ENCODE data around the gene GABRB2.
A peak's percentile ranks its signal among the peaks of the same experiment; 100 is the strongest.

GABRB2 gene

DNA sequence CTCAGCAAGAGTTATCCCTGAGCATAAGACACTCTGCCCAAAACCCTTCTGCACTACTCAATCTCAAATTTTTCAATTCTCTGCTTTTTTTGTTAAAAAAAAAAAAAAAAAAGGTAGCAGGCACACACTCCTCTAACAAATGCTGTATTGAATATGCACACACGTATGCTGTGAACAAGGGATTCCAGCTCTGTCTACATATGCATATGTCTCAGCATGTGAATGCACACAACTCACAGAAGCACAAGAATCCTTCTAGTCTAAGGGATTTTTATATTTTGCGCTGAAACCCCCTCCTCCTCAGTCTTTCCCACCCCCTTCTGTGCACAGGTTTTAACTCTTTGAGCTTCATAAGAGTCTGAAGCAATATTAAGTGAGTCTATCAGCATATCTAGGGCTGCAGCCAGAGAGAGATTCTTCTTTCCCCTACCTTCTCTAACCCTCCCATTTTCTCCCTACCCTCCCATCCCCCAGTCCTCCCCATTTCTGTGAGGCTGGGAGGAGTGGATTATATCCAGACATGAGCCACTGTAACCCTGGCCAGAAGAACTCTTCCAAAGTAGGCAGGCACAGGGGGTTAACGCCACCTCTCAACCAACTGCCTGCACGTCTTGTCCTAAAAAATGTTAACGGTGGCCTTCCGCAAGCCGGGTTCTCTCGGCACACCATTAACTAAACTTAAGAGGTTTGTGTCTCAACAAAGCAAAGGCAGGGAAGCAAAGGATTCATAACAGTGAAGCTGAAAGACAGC, 1.0 kb downstream of the GABRB2 start:
- Mint-ChIP-seq H3K36me3 (ENCODE audit: low read depth) (no peaks in the 10 kb centered on the region), H3K9me3 (no peaks in the 10 kb centered on the region), H3K27ac (no peak overlapping the region), H3K4me1 (peaks cover 26% of the 10 kb centered on the region), H3K27me3 (ENCODE audit: low read depth) (peaks cover 77% of the 10 kb centered on the region), H3K4me3 (peak overlapping the region; percentile 79 to 94 (median 92))
- no peak for TF ChIP-seq CTCF (IDR thresholded peaks at IDR 0.05; ENCODE audit: unreplicated experiment in 3 of 3)

DNA sequence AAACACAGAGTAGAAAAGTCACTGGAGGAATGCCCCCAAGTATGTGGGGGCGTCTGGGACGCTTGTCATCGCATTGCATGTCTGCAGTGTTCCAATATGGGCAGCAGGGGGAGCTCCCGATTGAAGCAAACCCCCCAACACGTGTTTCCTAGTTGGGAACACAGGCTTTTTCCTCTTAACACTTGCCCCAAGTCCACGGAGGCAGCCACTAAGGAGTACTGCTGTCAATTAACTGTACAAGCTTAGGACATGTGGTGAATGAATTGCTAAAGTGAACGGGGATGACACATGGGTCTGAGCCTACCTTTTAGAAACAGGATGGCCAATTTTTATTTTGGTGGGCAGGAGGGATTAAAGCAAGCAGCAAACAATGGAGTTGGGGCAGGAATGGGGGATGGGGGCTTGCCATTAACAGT, 2.2 kb downstream of the GABRB2 start:
- peak; percentile 81 to 89 (median 89) for TF ChIP-seq CTCF (IDR thresholded peaks at IDR 0.05; ENCODE audit: unreplicated experiment in 3 of 3)
- Mint-ChIP-seq H3K9me3 (no peaks in the 10 kb centered on the region), H3K4me3 (peak overlapping the region; percentile 57 to 75 (median 66)), H3K27me3 (ENCODE audit: low read depth) (peaks cover 68% of the 10 kb centered on the region), H3K36me3 (ENCODE audit: low read depth) (no peaks in the 10 kb centered on the region), H3K4me1 (peaks cover 25% of the 10 kb centered on the region), H3K27ac (no peak overlapping the region)

GRCh38 chr5:161539016-161539415, 7.5 kb downstream of the GABRB2 start:
- H3K9me3 Mint-ChIP-seq: no peaks in the 10 kb centered on the region
- no peak overlapping the region for H3K27ac Mint-ChIP-seq
- H3K4me1 Mint-ChIP-seq: no peaks in the 10 kb centered on the region
- H3K4me3 Mint-ChIP-seq: no peak overlapping the region
- TF ChIP-seq CTCF (IDR thresholded peaks at IDR 0.05; ENCODE audit: unreplicated experiment in 3 of 3): no peak
- no peaks in the 10 kb centered on the region for H3K36me3 Mint-ChIP-seq (ENCODE audit: low read depth)
- peaks cover 17% of the 10 kb centered on the region for H3K27me3 Mint-ChIP-seq (ENCODE audit: low read depth)

DNA sequence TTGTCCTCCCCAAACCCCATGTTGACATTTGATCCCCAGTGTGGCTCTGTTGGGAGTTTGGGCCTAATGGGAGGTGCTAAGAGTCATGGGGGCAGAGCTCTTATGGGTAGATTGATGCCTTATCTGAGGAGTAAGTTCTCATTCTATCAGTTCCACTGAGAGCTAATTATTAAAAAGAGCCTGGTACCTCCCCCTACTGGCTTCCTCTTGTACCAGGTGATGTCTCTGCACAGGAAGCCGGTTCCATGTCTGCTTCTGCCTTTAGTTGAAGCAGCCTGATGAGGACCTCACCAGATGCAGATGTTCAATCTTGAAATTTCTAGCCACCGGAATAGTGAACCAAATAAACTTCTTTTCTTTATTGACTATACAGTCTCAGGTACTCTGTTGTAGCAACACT, 10.8 kb downstream of the GABRB2 start:
- no peak for TF ChIP-seq CTCF (IDR thresholded peaks at IDR 0.05; ENCODE audit: unreplicated experiment in 3 of 3)
- Mint-ChIP-seq H3K27ac (no peak overlapping the region), H3K36me3 (ENCODE audit: low read depth) (no peaks in the 10 kb centered on the region), H3K4me1 (no peaks in the 10 kb centered on the region), H3K4me3 (no peak overlapping the region), H3K27me3 (ENCODE audit: low read depth) (no peaks in the 10 kb centered on the region), H3K9me3 (no peaks in the 10 kb centered on the region)

- H3K27ac Mint-ChIP-seq: no peak overlapping the region
These were observed 15.8 kb downstream of the GABRB2 start for GRCh38 chr5:161530700-161531099.

More at GRCh38 chr5:161530700-161531099, 15.8 kb downstream of the GABRB2 start:
- Mint-ChIP-seq H3K27me3 (ENCODE audit: low read depth) (no peaks in the 10 kb centered on the region), H3K9me3 (no peaks in the 10 kb centered on the region), H3K36me3 (ENCODE audit: low read depth) (no peaks in the 10 kb centered on the region), H3K4me3 (no peak overlapping the region), H3K4me1 (no peaks in the 10 kb centered on the region)
- no peak for TF ChIP-seq CTCF (IDR thresholded peaks at IDR 0.05; ENCODE audit: unreplicated experiment in 3 of 3)
